ENCODE data around the gene LBHD1. TPM values are rescaled to one million over a fixed set of nuclear protein-coding genes. Genes with fewer than 3 reads are reported as not detected.

Gene LBHD1
- total and polyA plus RNA-seq, 2 of the 4 experiments (the other 2 are of a cell fraction) = 1.6 to 4.0 TPM

GRCh38 chr11:62702246-62702645 is 30.2 kb upstream of the LBHD1 start:
- no peak overlapping the region for H3K4ac ChIP-seq (ENCODE audit: low read depth, low read length)
- H3K79me1 ChIP-seq (ENCODE audit: low read depth in 1 of 2, low read length in 2 of 2) = peaks cover 11 to 27% of the 10 kb centered on the region in 2 experiments
- no peak overlapping the region for H3K18ac ChIP-seq (ENCODE audit: low read depth, low read length)
- H2BK15ac ChIP-seq (ENCODE audit: low read depth, low read length) = no peak overlapping the region
- H3K4me1 ChIP-seq (ENCODE audit: control insufficient read depth, insufficient read depth, low read length) = peaks cover 8% of the 10 kb centered on the region
- no peak overlapping the region for H3K23ac ChIP-seq (ENCODE audit: low read depth, low read length)
- in situ Hi-C loops (cut with MboI; ENCODE audit: low sequenced_read_pairs) = no loop called here
- H2BK120ac ChIP-seq (ENCODE audit: low read depth, low read length) = no peak overlapping the region
- no peak overlapping the region for H2AK5ac ChIP-seq (ENCODE audit: low read depth, low read length)
- no peaks in the 10 kb centered on the region for H3K27me3 ChIP-seq (ENCODE audit: control insufficient read depth, insufficient read depth, low read length)
- TF ChIP-seq POLR2A (IDR thresholded peaks at IDR 0.05; ENCODE audit: low read depth, low read length) (no peak), RAD21 (IDR thresholded peaks at IDR 0.05; ENCODE audit: low read length) (no peak), ELK1 (IDR thresholded peaks at IDR 0.05; ENCODE audit: borderline replicate concordance, low read depth, low read length) (no peak)
- no peaks in the 10 kb centered on the region for H4K20me1 ChIP-seq (ENCODE audit: insufficient read depth, low read length)
- no peak overlapping the region for H2AK9ac ChIP-seq (replicated peaks; ENCODE audit: low read depth, low read length, poor library complexity)
- WGBS, 2 experiments (ENCODE audit: extremely low coverage in 2 of 2, insufficient read length in 1 of 2) = no CpG with 5 or more reads among the region's 11 CpGs
- ChIA-PET CTCF (interaction anchor here (0.6 kb wide), 1 partner anchor 319 kb away, joined by 5 read pairs; no protein-coding TSS in a partner anchor), POLR2A (ENCODE audit: unreplicated experiment) (interaction anchor here (0.6 kb wide), 1 partner anchor 139 kb away, joined by 3 read pairs; no protein-coding TSS in a partner anchor)
- H4K8ac ChIP-seq (ENCODE audit: low read depth in 2 of 2, low read length in 2 of 2) = no peak overlapping the region
- no peak overlapping the region for H3K9ac ChIP-seq (ENCODE audit: low read depth, low read length)
- intact Hi-C loops (cut with micrococcal nuclease) = no loop called here
- no peak overlapping the region for H2AFZ ChIP-seq (replicated peaks; ENCODE audit: low read length, poor library complexity)
- no peak overlapping the region for H3K14ac ChIP-seq (replicated peaks; ENCODE audit: low read depth, low read length)
- H3K36me3 ChIP-seq (ENCODE audit: control insufficient read depth, insufficient read depth, low read length) = peaks cover 4% of the 10 kb centered on the region
- no peak overlapping the region for H3K27ac ChIP-seq (ENCODE audit: insufficient read depth, low read length)
- BruUV-seq (replicated peaks) = no TSS peak
- no peak overlapping the region for H4K91ac ChIP-seq (ENCODE audit: insufficient read depth, low read depth, low read length)
- dilution Hi-C loops (cut with HindIII; ENCODE audit: low sequenced_read_pairs, unreplicated experiment) = no loop called here
- no peak overlapping the region for H2BK5ac ChIP-seq (ENCODE audit: low read depth, low read length, poor library complexity, severe bottlenecking)
- no peak overlapping the region for H2BK20ac ChIP-seq (ENCODE audit: low read depth, low read length)
- DNase-seq (no peak), ATAC-seq (ENCODE audit: low read depth) (no peak)
- no peak overlapping the region for H3K4me2 ChIP-seq (ENCODE audit: low read depth, low read length)
- H3K4me3 ChIP-seq (ENCODE audit: insufficient read depth, low read depth, low read length) = no peak overlapping the region
- H3K56ac ChIP-seq (ENCODE audit: extremely low read depth, insufficient read depth, low read length) = no peak overlapping the region
- no peak overlapping the region for H4K5ac ChIP-seq (ENCODE audit: low read depth, low read length)
- H3K9me1 ChIP-seq (ENCODE audit: insufficient read depth, low read length) = peaks cover 8% of the 10 kb centered on the region
- no peaks in the 10 kb centered on the region for H3K9me3 ChIP-seq (ENCODE audit: control insufficient read depth, insufficient read depth, low read length)
